Myometrial cell (primary cell): ENCODE measurements around the gene MRGPRG. TPM values are rescaled to one million over a fixed set of nuclear protein-coding genes. Genes with fewer than 3 reads are reported as not detected.

Experiments used
- total RNA-seq: library from RNA; depleted of rRNA; stranded (reverse); fragments of >200 nt; gene quantifications from 2 replicates; pipeline ENCODE4 v1.2.3, GENCODE V29; 2015

The MRGPRG gene
- not detected in 2 replicates for total RNA-seq

GRCh38 chr11:3218483-3219280 lies at the start of gene MRGPRG:
MRGPRG (minus strand) TSS chr11:3218813; CDS start chr11:3218813, 0 bp downstream.

GRCh38 chr11:3231851-3232744 lies 13.5 kb upstream of the MRGPRG start, which contains the start of gene MRGPRE:
MRGPRE (minus strand) TSS chr11:3232417; CDS start chr11:3228799, 3,618 bp downstream.

Other genes starting within 250 kb of the MRGPRG start
- gene NAP1L4, start 226.5 kb downstream of the MRGPRG start, total RNA-seq, result 54.8 and 64.3 TPM in 2 replicates
- 101 and 117 TPM in 2 replicates for gene CARS1, start 161.4 kb downstream of the MRGPRG start, total RNA-seq
- 34.3 and 43.2 TPM in 2 replicates for gene OSBPL5, start 53.5 kb downstream of the MRGPRG start, total RNA-seq
- gene MRGPRE, start 13.6 kb upstream of the MRGPRG start, total RNA-seq, result not detected in 2 replicates
- gene ZNF195, start 160.3 kb upstream of the MRGPRG start, total RNA-seq, result 10.5 and 38.3 TPM in 2 replicates